Measurements from ENCODE around the gene OR6P1.

- TF ChIP-seq POLR2A (IDR thresholded peaks at IDR 0.05), result no peak
- no peak for TF ChIP-seq CTCF (IDR thresholded peaks at IDR 0.05 in 8 of 11, conservative IDR thresholded peaks at IDR 0.05 in 3 of 11)
- TF ChIP-seq POLR2AphosphoS5 (IDR thresholded peaks at IDR 0.05), result no peak
Measured at GRCh38 chr1:158613764-158614163, 43.4 kb upstream of the OR6P1 start.

Measured in spleen (tissue), 7 donors.